Hepatocyte (in vitro differentiated cells): Measurements from ENCODE around the gene PPP2R5B.

Experiments used
- EZH2 ChIP-seq: fragments of 200-600 bp; sonication (generic); IDR thresholded peaks from 2 replicates; pipeline ENCODE4 v1.6.1; 2016; ENCODE audit warnings: antibody characterized with exemption, mild to moderate bottlenecking, borderline replicate concordance
- EZH2phosphoT487 ChIP-seq: fragments of 200-600 bp; sonication (generic); IDR thresholded peaks from one replicate; pipeline ENCODE4 v1.6.1; 2018; ENCODE audit warnings: antibody characterized with exemption, mild to moderate bottlenecking, low read depth, moderate library complexity; ENCODE audit not compliant: unreplicated experiment, severe bottlenecking

GRCh38 chr11:64931290-64931689 lies 6.8 kb downstream of the PPP2R5B start:
- no peak for TF ChIP-seq EZH2phosphoT487
- no peak for TF ChIP-seq EZH2
